Activated CD4-positive, CD25-positive, alpha-beta regulatory T cell treated with anti-CD3 and anti-CD28 coated beads, Interleukin-2, amount 50 U/mL, for 72 hours (primary cell): Measurements from ENCODE around the gene OASL.

Source experiments
- DNase-seq: peaks from one replicate; pipeline ENCODE4 v3.0.0; 2021

Gene OASL

DNA sequence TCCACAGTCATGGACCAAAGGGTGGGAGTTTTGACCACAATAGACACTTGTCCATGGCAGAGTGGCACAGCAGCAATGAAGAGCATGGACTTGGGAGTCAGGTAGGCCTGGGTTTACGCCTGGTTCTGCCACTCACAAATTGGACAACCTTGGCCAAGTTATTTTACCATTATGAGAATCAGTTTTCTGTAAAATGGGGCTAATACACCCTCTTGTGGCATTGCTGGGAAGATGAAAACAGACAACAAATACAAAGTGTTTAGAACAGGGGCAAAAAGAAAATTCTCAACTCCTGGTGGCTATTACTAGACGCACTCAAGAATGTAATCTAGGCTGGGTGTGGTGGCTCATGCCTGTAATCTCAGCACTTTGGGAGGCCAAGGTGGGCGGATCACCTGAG, 25.3 kb downstream of the OASL start:
- DNase-seq = no peak

DNA sequence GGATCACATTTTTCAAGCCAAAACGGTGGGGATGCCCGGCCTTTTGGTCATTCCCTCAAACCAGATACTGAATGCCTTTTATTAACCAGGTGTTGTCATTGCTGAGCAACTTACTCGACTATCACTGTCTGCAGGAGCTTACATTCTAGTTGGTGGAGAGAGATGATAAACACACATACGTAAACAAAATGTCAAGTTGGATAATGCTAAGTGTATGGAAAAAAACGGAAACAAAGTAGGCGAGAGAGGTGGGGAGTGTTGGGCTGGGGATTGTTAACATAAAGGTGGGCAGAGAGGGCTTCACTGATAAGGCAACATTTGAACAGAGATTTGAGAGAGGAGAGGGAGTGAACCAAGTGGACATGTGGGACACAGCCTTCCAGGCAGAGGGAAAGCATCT, 27.2 kb downstream of the OASL start:
- no peak for DNase-seq

GRCh38 chr12:121010860-121011259, 28.2 kb downstream of the OASL start:
- DNase-seq = no peak

DNA sequence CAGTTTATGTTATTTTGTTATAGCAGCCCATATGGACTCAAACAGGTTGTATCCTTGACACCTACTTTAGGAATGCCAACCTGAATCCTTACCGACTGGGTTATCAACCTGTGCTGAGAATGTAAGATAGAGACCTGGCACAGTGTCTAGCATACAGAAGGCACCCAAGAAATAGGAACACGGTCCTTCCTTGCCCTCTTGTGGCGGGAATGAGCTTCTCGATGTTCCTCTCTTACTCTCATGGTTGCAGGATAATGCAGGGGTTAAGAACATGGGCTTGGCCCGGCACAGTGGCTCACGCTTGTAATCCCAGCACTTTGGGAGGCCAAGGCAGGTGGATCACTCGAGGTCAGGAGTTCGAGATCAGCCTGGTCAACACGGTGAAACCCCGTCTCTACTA, 29.3 kb downstream of the OASL start:
- DNase-seq = no peak

DNA sequence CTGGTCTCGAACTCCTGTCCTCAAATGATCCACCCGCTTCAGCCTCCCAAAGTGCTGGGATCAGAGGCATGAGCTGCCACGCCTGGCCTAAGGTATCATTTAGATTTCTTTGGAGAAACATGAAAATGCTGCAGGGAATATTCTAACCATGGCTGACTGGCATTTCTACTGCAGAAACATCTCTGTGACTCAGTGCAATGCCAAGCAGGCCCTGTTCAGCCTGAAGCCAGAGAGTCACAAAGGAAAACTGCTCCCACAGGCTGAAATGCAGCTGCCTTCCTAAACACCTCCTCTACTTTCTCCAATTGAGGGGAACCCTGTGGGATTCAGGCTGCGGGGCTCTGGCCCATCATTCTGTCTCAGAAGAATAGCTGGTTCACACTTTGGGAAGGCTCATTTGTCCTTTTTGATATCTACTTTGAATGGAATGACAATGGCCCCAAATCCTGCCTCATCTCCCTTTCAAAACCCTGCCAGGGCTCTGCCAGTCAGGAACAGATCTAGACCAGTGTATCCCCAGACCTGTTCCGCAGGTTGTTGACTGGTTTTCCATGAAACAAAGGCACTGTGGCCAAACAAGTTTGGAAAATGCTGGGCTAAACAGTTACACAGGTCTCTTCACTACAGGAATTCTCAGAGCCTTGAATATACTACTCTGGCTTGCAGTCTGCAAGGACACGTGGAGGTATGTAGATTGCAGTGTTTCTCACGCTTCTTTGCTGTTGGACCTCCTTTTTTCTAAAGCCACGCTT, 30.5 kb downstream of the OASL start:
- DNase-seq = no peak

- DNase-seq = peak; percentile 52
Measured at GRCh38 chr12:121005346-121005815, 33.7 kb downstream of the OASL start.

GRCh38 chr12:121004253-121004815, 34.7 kb downstream of the OASL start:
- DNase-seq = no peak

GRCh38 chr12:121003650-121004049, 35.4 kb downstream of the OASL start:
- no peak for DNase-seq

- no peak for DNase-seq
Measured at GRCh38 chr12:121001841-121002483, 37.1 kb downstream of the OASL start.

DNA sequence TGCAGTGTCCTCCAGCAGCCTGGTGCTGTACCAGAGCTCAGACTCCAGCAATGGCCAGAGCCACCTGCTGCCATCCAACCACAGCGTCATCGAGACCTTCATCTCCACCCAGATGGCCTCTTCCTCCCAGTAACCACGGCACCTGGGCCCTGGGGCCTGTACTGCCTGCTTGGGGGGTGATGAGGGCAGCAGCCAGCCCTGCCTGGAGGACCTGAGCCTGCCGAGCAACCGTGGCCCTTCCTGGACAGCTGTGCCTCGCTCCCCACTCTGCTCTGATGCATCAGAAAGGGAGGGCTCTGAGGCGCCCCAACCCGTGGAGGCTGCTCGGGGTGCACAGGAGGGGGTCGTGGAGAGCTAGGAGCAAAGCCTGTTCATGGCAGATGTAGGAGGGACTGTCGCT, 38.0 kb downstream of the OASL start:
- no peak for DNase-seq

DNA sequence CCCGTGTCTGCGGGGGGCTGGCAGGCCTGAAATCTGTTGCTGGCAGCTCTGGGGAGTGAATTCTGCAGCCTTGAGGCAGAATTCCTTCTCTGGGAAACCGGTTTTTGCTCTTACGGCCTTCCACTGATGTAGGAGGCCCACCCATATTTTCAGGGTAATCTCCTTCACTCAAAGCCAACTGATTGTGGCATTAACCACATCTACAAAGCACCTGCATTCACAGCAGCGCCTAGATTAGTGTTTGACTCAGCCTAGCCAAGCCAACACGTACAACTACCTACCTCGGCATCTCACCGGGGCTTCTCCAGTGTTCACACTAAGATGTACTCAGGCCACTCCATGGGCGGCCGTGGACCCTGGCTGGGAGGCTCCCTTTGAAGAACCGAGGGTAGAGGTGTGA, 38.5 kb downstream of the OASL start:
- DNase-seq = no peak

- no peak for DNase-seq
Measured at GRCh38 chr12:120999191-121000120, 39.6 kb downstream of the OASL start.

GRCh38 chr12:120998435-120998834, 40.6 kb downstream of the OASL start:
- no peak for DNase-seq

- DNase-seq = no peak
Measured at GRCh38 chr12:120997448-120997847, 41.6 kb downstream of the OASL start.

GRCh38 chr12:120996133-120996746, 42.8 kb downstream of the OASL start:
- no peak for DNase-seq

DNA sequence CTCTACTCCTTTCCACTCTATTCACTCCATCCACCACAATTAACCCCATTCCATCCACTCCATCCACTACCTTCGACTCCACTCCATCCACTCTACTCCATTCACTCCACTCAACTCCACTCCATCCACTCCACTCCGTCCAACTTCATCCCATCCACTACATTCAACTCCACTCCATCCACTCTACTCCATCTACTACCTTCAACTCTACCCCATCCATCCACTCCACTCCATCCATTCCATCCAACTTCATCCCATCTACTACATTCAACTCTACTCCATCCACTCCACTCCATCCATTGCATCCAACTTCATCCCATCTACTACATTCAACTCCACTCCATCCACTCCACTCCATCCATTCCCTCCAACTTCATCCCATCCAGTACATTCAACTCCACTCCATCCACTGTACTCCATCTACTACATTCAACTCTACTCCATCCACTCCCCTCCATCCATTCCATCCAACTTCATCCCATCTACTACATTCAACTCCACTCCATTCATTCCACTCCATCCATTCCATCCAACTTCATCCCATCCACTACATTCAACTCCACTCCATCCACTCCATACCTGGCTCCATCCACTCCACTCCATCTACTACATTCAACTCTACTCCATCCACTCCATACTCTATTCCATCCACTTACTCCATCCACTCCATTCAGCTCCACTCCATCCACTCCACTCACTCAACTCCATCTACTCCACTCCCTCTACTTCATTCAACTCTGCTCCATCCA, 44.3 kb downstream of the OASL start:
- DNase-seq = no peak

DNA sequence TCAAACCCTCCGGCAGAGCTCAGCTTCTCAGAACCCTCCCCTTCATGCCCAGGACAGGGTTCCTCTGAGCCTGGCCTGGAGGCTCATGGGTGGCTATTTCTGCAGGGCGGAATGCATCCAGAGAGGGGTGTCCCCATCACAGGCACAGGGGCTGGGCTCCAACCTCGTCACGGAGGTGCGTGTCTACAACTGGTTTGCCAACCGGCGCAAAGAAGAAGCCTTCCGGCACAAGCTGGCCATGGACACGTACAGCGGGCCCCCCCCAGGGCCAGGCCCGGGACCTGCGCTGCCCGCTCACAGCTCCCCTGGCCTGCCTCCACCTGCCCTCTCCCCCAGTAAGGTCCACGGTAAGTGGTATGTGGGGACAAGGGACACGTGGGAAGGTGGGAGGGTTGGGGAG, 45.0 kb downstream of the OASL start:
- no peak for DNase-seq

- DNase-seq = no peak
Measured at GRCh38 chr12:120993496-120993895, 45.5 kb downstream of the OASL start.

DNA sequence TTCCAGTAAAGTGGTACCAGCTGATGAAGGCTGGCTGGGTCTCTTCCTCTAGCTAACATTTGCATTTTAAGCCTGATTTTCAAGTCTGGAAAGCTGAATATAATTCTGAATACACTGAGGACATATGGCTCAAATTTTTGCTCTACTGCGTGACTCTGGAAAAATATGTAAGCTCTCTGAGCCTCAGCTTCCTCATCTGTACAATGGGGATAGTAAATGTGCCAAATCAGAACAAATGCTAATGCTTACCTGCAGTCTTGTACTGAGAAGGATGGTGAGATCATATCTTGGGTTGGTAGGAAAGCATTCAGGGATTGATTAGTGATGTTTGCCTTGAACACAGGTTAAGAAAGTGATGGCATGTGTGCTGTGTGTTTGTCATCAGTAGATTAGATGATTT, 46.1 kb downstream of the OASL start:
- DNase-seq = no peak

- no peak for DNase-seq
Measured at GRCh38 chr12:120991965-120992364, 47.1 kb downstream of the OASL start.

DNA sequence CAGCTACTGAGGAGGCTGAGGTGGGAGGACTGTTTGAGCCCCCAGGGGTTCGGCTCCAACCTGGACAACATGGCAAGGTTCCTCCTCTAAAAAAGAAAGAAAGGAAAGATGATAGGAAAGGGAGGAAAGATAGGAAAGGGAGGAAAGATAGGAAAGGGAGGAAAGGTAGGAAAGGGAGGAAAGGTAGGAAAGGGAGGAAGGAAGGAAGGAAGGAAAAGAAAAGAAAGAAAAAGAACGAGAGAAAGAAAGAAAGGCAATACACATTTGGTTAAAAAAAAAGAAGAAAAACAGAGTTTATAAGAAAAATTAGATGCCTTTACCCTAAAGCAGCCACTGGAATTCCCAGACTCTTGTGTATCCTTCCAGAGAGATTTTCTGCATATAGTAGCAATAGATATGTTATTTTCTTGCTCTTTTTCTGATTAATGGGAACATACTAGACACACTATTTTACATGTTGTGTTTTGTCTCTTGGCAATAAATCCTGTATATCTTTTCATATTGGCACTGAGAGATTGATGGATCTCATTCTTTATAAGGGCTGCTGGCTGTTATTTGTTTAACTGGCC, 48.5 kb downstream of the OASL start:
- DNase-seq = no peak

GRCh38 chr12:120989687-120990086, 49.4 kb downstream of the OASL start:
- DNase-seq = no peak
